SU-DHL-6 (cell line): ENCODE measurements around the gene CABLES2.

Experiments used
- H2AFZ ChIP-seq: fragments of 200-600 bp; sonication (generic); 2 replicates; pipeline ENCODE4 v1.6.1; 2014; ENCODE audit warnings: low read depth, mild to moderate bottlenecking, moderate library complexity, mixed read lengths, antibody characterized with exemption, low read length; ENCODE audit not compliant: severe bottlenecking
- H3F3A ChIP-seq: fragments of 200-600 bp; shearing (Covaris generic); 2 replicates; pipeline ENCODE4 v1.6.0; 2016; ENCODE audit warnings: antibody characterized with exemption, mild to moderate bottlenecking; ENCODE audit not compliant: insufficient read depth
- H3K27ac ChIP-seq: fragments of 200-600 bp; sonication (generic); 2 replicates; pipeline ENCODE4 v1.5.1; 2016; ENCODE audit warnings: low read depth, mild to moderate bottlenecking, low read length, moderate library complexity, mixed read lengths
- H3K27me3 ChIP-seq: fragments of 200-600 bp; sonication (generic), shearing (Covaris generic); 2 replicates; pipeline ENCODE4 v1.6.0; 2014; ENCODE audit warnings: mild to moderate bottlenecking, low read length
- H3K36me3 ChIP-seq: fragments of 200-600 bp; sonication (generic); 2 replicates; pipeline ENCODE4 v1.6.1; 2014; ENCODE audit warnings: mild to moderate bottlenecking, low read length, mixed read lengths
- H3K4me2 ChIP-seq: fragments of 300-600, 200-600 bp; shearing (Covaris generic), sonication (generic); 2 replicates; pipeline ENCODE4 v1.6.0; 2014; ENCODE audit warnings: low read length, low read depth, mild to moderate bottlenecking; ENCODE audit not compliant: poor library complexity, severe bottlenecking
- H3K4me3 ChIP-seq: fragments of 200-600 bp; sonication (generic); 2 replicates; pipeline ENCODE4 v1.5.1; 2014; ENCODE audit warnings: antibody characterized with exemption, low read length, mild to moderate bottlenecking, mixed read lengths; ENCODE audit not compliant: insufficient read depth, poor library complexity, severe bottlenecking
- H3K79me2 ChIP-seq: fragments of 200-600 bp; sonication (generic); 2 replicates; pipeline ENCODE4 v1.6.1; 2014; ENCODE audit warnings: mild to moderate bottlenecking, low read length, moderate library complexity; ENCODE audit not compliant: insufficient read depth
- H3K9ac ChIP-seq: fragments of 200-600 bp; sonication (generic); 2 replicates; pipeline ENCODE4 v1.7.0; 2014; ENCODE audit warnings: mild to moderate bottlenecking, low read length
- H3K9me2 ChIP-seq: fragments of 200-600 bp; sonication (generic); replicated peaks from 2 replicates; pipeline ENCODE4 v1.6.1; 2014; ENCODE audit warnings: low read length; ENCODE audit not compliant: insufficient read depth
- H3K9me3 ChIP-seq: fragments of 200-600 bp; sonication (generic); 2 replicates; pipeline ENCODE4 v1.6.1; 2014; ENCODE audit warnings: low read length, mixed read lengths; ENCODE audit not compliant: insufficient read depth
- H4K20me1 ChIP-seq: fragments of 200-600 bp; sonication (generic); 2 replicates; pipeline ENCODE4 v1.6.1; 2014; ENCODE audit warnings: low read depth, mild to moderate bottlenecking, antibody characterized with exemption, low read length, moderate library complexity, mixed read lengths
- CTCF ChIP-seq: fragments of 200-600 bp; sonication (generic); IDR thresholded peaks from one replicate; pipeline ENCODE4 v1.5.1; 2017; ENCODE audit warnings: antibody characterized with exemption, mild to moderate bottlenecking, low read length, moderate library complexity; ENCODE audit not compliant: insufficient read depth, poor library complexity, severe bottlenecking
- EZH2phosphoT487 ChIP-seq: fragments of 200-600 bp; sonication (generic), shearing (Covaris generic); conservative IDR thresholded peaks from 2 replicates; pipeline ENCODE4 v1.6.1; 2018; ENCODE audit warnings: mild to moderate bottlenecking, antibody characterized with exemption, low read length, moderate library complexity, mixed read lengths

CABLES2 gene

DNA sequence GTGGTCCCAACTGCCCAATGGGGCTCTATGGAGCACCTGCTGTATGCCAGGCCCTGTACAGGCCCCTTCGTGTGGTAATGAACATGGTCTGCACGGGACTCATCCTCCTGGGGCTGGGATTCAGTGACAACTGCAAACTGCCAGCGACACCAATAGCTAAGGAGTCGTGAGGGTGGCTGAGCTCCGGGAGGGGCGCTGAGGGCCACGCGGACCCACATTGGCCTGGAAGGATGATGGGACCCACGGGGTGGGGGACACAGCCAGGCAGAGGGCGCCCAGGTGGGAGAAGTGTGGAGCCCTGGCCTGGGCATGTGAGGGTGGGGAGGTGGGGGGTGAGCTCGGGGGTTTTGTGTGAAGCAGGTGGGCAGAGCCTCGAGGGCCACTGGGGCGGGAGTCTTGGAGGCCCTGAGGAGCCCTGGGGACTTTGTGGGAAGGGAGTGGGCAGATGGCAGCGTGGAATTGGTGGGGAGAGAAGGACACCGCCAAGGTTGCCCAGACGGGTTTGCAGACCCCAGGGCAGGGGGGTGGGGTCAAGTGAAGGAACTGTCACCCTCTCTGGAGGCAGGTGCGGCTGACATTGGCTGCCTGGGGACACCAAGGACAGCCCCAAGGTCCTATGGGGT lies 46.2 kb upstream of the CABLES2 start:
- Histone ChIP-seq H3K27me3 (no peaks in the 10 kb centered on the region), H3K4me3 (no peak overlapping the region), H2AFZ (no peak overlapping the region), H3K79me2 (no peaks in the 10 kb centered on the region), H3K4me2 (no peak overlapping the region), H3K9me2 (no peaks in the 10 kb centered on the region), H3K27ac (no peak overlapping the region), H3K9ac (no peak overlapping the region), H4K20me1 (no peaks in the 10 kb centered on the region), H3K36me3 (no peaks in the 10 kb centered on the region), H3K9me3 (no peaks in the 10 kb centered on the region), H3F3A (no peaks in the 10 kb centered on the region)
- TF ChIP-seq EZH2phosphoT487 (no peak), CTCF (no peak)

DNA sequence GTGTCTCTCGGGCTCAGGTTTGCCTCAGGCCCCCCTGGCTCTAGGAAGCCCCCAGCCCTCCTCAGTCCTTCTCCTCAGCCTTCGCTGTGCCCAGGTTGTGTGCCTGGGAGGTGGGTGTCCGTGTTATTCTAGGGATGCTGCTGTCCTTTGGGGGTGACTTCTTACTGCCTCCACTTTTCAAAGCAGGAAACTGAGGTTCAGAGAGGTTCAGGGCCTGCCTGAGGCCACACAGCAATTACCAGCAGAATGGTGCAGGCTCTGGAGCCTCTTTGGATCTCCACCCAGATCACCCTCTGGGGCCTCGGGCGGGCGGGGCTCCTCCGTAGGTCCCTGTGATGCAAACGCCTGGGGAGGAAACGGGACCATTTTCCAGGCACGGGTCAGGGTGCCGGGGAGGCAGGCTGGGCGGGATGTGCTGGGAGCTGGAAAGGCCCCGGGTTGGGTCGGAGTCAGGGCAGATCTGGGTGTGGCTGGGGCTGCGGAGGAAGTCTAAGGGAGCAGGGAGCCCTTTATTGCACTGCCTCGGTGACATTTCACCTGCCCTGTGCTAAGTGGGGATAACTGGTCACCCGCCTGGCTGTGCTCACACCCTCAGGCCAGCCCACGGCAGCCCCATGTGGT lies 45.5 kb upstream of the CABLES2 start:
- Histone ChIP-seq H3K36me3 (no peaks in the 10 kb centered on the region), H3K27me3 (no peaks in the 10 kb centered on the region), H3K9me3 (no peaks in the 10 kb centered on the region), H3K4me2 (no peak overlapping the region), H3K9me2 (no peaks in the 10 kb centered on the region), H2AFZ (no peak overlapping the region), H4K20me1 (no peaks in the 10 kb centered on the region), H3K79me2 (no peaks in the 10 kb centered on the region), H3K9ac (no peak overlapping the region), H3F3A (no peaks in the 10 kb centered on the region), H3K4me3 (no peak overlapping the region), H3K27ac (no peak overlapping the region)
- TF ChIP-seq CTCF (no peak), EZH2phosphoT487 (no peak)

GRCh38 chr20:62451970-62452369 lies 44.9 kb upstream of the CABLES2 start:
- Histone ChIP-seq H2AFZ (no peak overlapping the region), H3K27me3 (no peaks in the 10 kb centered on the region), H3K9me2 (no peaks in the 10 kb centered on the region), H4K20me1 (no peaks in the 10 kb centered on the region), H3K79me2 (no peaks in the 10 kb centered on the region), H3K4me2 (no peak overlapping the region), H3K4me3 (no peak overlapping the region), H3K36me3 (no peaks in the 10 kb centered on the region), H3F3A (no peaks in the 10 kb centered on the region), H3K9ac (no peak overlapping the region), H3K27ac (no peak overlapping the region), H3K9me3 (no peaks in the 10 kb centered on the region)
- TF ChIP-seq EZH2phosphoT487, result no peak
- no peak for TF ChIP-seq CTCF
